H1 (cell line): ENCODE results near the gene NAGA. TPM values are rescaled to one million over a fixed set of nuclear protein-coding genes. Genes with fewer than 3 reads are reported as not detected.
A peak's percentile ranks its signal among the peaks of the same experiment; 100 is the strongest.

Experiments
- CTCF ChIA-PET: fragments of 300-600 bp; sonication (Branson Sonifier 250); formaldehyde crosslinking; loops from one replicate; lab custom pipeline; 2021; ENCODE audit not compliant: partially characterized antibody; lab: Charles Lee
- POLR2A ChIA-PET: fragments of 300-600 bp; sonication (Branson Sonifier 250); formaldehyde crosslinking; loops from one replicate; lab custom pipeline; 2021; ENCODE audit warnings: inconsistent platforms; ENCODE audit not compliant: partially characterized antibody; lab: Charles Lee
- DNase-seq, 2 experiments: peaks; one replicate each; pipeline versions ENCODE4 v3.0.0 to v3.0.0-alpha.2; 2010 to 2022; ENCODE audit warnings: low spot score in 2 of 2, low read depth in 1 of 2, mixed read lengths in 1 of 2
- FAIRE-seq: peaks from 2 replicates; lab custom pipeline; 2011; peaks lifted over from hg19 to GRCh38; lab: Jason Lieb, UNC
- H2AFZ ChIP-seq: 2 replicates; pipeline ENCODE4 v1.8.1; 2012; ENCODE audit warnings: low read length, inconsistent platforms
- H2AK5ac ChIP-seq: 2 replicates; pipeline ENCODE4 v1.6.1; 2013; ENCODE audit warnings: low read depth, low read length
- H2BK120ac ChIP-seq: replicated peaks from 2 replicates; pipeline ENCODE3; 2013; ENCODE audit warnings: low read depth, low read length, inconsistent platforms
- H2BK12ac ChIP-seq: 2 replicates; pipeline ENCODE4 v1.6.1; 2013; ENCODE audit warnings: low read depth, low read length
- H2BK15ac ChIP-seq: 2 replicates; pipeline ENCODE4 v1.6.1; 2013; ENCODE audit warnings: low read length
- H2BK20ac ChIP-seq: 2 replicates; pipeline ENCODE4 v1.6.1; 2013; ENCODE audit warnings: low read length
- H2BK5ac ChIP-seq: 2 replicates; pipeline ENCODE4 v1.6.1; 2013; ENCODE audit warnings: low read depth, low read length
- H3K14ac ChIP-seq: 2 replicates; pipeline ENCODE4 v1.6.1; 2013; ENCODE audit warnings: inconsistent platforms; ENCODE audit not compliant: insufficient read length
- H3K18ac ChIP-seq: 2 replicates; pipeline ENCODE4 v1.6.1; 2013; ENCODE audit warnings: low read length; ENCODE audit errors: extremely low read depth
- H3K23ac ChIP-seq: 2 replicates; pipeline ENCODE4 v1.6.1; 2013; ENCODE audit warnings: inconsistent platforms; ENCODE audit not compliant: insufficient read length
- H3K23me2 ChIP-seq: 2 replicates; pipeline ENCODE4 v1.6.1; 2013; ENCODE audit warnings: low read depth, low read length
- H3K27ac ChIP-seq: 2 replicates; pipeline ENCODE4 v1.6.1; 2011; ENCODE audit warnings: low read depth, low read length, inconsistent platforms
- H3K27me3 ChIP-seq, 4 experiments: replicated peaks in 1 of 4; 1 replicate in 1 of 4; 2 replicates in 3 of 4; pipeline versions ENCODE4 v1.6.1 to v1.8.1; 2011 to 2013; ENCODE audit warnings: low read length in 3 of 4, mild to moderate bottlenecking in 3 of 4, inconsistent platforms in 2 of 4, mixed read lengths in 2 of 4, moderate library complexity in 1 of 4; ENCODE audit not compliant: control insufficient read depth in 3 of 4, insufficient read depth in 3 of 4; ENCODE audit errors: extremely low read depth in 1 of 4
- H3K36me3 ChIP-seq, 4 experiments: 2 replicates each; pipeline versions ENCODE4 v1.6.1 to v1.8.1; 2011 to 2013; ENCODE audit warnings: mild to moderate bottlenecking in 4 of 4, low read length in 3 of 4, moderate library complexity in 2 of 4, control low read depth in 1 of 4, inconsistent platforms in 1 of 4; ENCODE audit not compliant: insufficient read depth in 4 of 4, control insufficient read depth in 2 of 4
- H3K4ac ChIP-seq: replicated peaks from 2 replicates; pipeline ENCODE3; 2013; ENCODE audit warnings: low read length, low read depth, mixed read lengths, inconsistent platforms; ENCODE audit not compliant: insufficient read length
- H3K4me1 ChIP-seq, 4 experiments: replicated peaks in 1 of 4; 1 replicate in 1 of 4; 2 replicates in 3 of 4; pipeline versions ENCODE4 v1.6.1 to v1.8.1; 2011 to 2013; ENCODE audit warnings: low read length in 3 of 4, inconsistent platforms in 2 of 4, mixed read lengths in 1 of 4; ENCODE audit not compliant: insufficient read depth in 4 of 4, control insufficient read depth in 3 of 4
- H3K4me2 ChIP-seq, 2 experiments: 2 replicates each; pipeline versions ENCODE4 v1.6.1 to v1.8.1; 2011 to 2013; ENCODE audit warnings: low read depth in 2 of 2, low read length in 2 of 2, control low read depth in 1 of 2, inconsistent platforms in 1 of 2, mild to moderate bottlenecking in 1 of 2; ENCODE audit not compliant: insufficient read depth in 1 of 2
- H3K4me3 ChIP-seq, 4 experiments: fragments of 200-600, 300-600 bp in 1 of 4; sonication (generic), shearing (Covaris generic), sonication (Bioruptor Twin) in 1 of 4; 2 replicates each; pipeline versions ENCODE4 v1.5.1 to v1.8.1; 2011 to 2016; ENCODE audit warnings: low read length in 4 of 4, low read depth in 3 of 4, control low read depth in 2 of 4, inconsistent platforms in 2 of 4, mild to moderate bottlenecking in 2 of 4, mixed read lengths in 1 of 4, moderate library complexity in 1 of 4; ENCODE audit not compliant: insufficient read depth in 2 of 4; ENCODE audit errors: extremely low read depth in 1 of 4
- H3K56ac ChIP-seq: replicated peaks from 2 replicates; pipeline ENCODE3; 2013; ENCODE audit warnings: low read depth, mild to moderate bottlenecking, mixed read lengths, low read length, inconsistent platforms; ENCODE audit not compliant: insufficient read length
- H3K79me1 ChIP-seq: 2 replicates; pipeline ENCODE4 v1.6.1; 2013; ENCODE audit warnings: low read depth, low read length, control low read depth
- H3K79me2 ChIP-seq, 2 experiments: 2 replicates each; pipeline versions ENCODE4 v1.6.1 to v1.8.1; 2012 to 2013; ENCODE audit warnings: low read length in 2 of 2, mild to moderate bottlenecking in 2 of 2, inconsistent platforms in 1 of 2; ENCODE audit not compliant: insufficient read depth in 2 of 2, control insufficient read depth in 1 of 2
- H3K9ac ChIP-seq, 4 experiments: replicated peaks in 1 of 4; 1 replicate in 1 of 4; 2 replicates in 3 of 4; pipeline versions ENCODE4 v1.6.1 to v1.8.1; 2011 to 2013; ENCODE audit warnings: low read depth in 3 of 4, low read length in 3 of 4, control low read depth in 2 of 4, mild to moderate bottlenecking in 2 of 4, moderate library complexity in 2 of 4, inconsistent platforms in 1 of 4; ENCODE audit errors: extremely low read depth in 1 of 4
- H3K9me3 ChIP-seq, 2 experiments: 2 replicates each; pipeline versions ENCODE4 v1.6.1 to v1.8.1; 2012 to 2013; ENCODE audit warnings: mild to moderate bottlenecking in 2 of 2, moderate library complexity in 2 of 2, control low read depth in 1 of 2, inconsistent platforms in 1 of 2, low read depth in 1 of 2, low read length in 1 of 2, mixed read lengths in 1 of 2; ENCODE audit not compliant: insufficient read depth in 2 of 2
- H4K20me1 ChIP-seq, 2 experiments: replicated peaks in 1 of 2; 2 replicates each; pipeline versions ENCODE3 to v1.8.1; 2011 to 2013; ENCODE audit warnings: inconsistent platforms in 2 of 2, low read length in 2 of 2, mild to moderate bottlenecking in 1 of 2; ENCODE audit not compliant: insufficient read depth in 2 of 2, control insufficient read depth in 1 of 2
- H4K5ac ChIP-seq: 2 replicates; pipeline ENCODE4 v1.6.1; 2013; ENCODE audit warnings: low read length, low read depth, mixed read lengths, inconsistent platforms; ENCODE audit not compliant: insufficient read length
- H4K8ac ChIP-seq: 2 replicates; pipeline ENCODE4 v1.8.0; 2013; ENCODE audit warnings: mild to moderate bottlenecking, moderate library complexity, low read length, inconsistent platforms; ENCODE audit not compliant: insufficient read depth; ENCODE audit errors: extremely low read depth
- H4K91ac ChIP-seq: replicated peaks from 2 replicates; pipeline ENCODE3; 2013; ENCODE audit warnings: low read length, mixed read lengths, inconsistent platforms; ENCODE audit not compliant: insufficient read length
- BRCA1 ChIP-seq: IDR thresholded peaks from 2 replicates; pipeline ENCODE4 v1.6.1; 2012; ENCODE audit warnings: low read depth, low read length, improper control_type of control experiment
- CTCF ChIP-seq, 3 experiments: IDR thresholded peaks; 1 replicate in 2 of 3; 2 replicates in 1 of 3; pipeline versions ENCODE4 v1.5.1 to v1.6.1; 2011; ENCODE audit warnings: low read length in 3 of 3, mild to moderate bottlenecking in 3 of 3, inconsistent platforms in 2 of 3, low read depth in 1 of 3, moderate library complexity in 1 of 3; ENCODE audit not compliant: insufficient read depth in 1 of 3; ENCODE audit errors: control extremely low read depth in 1 of 3
- EZH2 ChIP-seq: fragments of 200-600 bp; sonication (generic); IDR thresholded peaks from 2 replicates; pipeline ENCODE4 v1.7.1; 2012; ENCODE audit warnings: low read depth, mild to moderate bottlenecking, moderate library complexity, low read length, inconsistent platforms; ENCODE audit not compliant: severe bottlenecking
- GTF2F1 ChIP-seq: IDR thresholded peaks from 2 replicates; pipeline ENCODE4 v1.6.1; 2012; ENCODE audit warnings: low read depth, low read length, improper control_type of control experiment, borderline replicate concordance
- MAX ChIP-seq: IDR thresholded peaks from 2 replicates; pipeline ENCODE4 v1.6.1; 2012; ENCODE audit warnings: inconsistent platforms
- SIN3A ChIP-seq, 2 experiments: IDR thresholded peaks in 1 of 2; conservative IDR thresholded peaks in 1 of 2; 2 replicates each; pipeline ENCODE4 v1.6.1; 2011 to 2012; ENCODE audit warnings: low read length in 2 of 2, improper control_type of control experiment in 1 of 2, low read depth in 1 of 2, mild to moderate bottlenecking in 1 of 2
- TAF7 ChIP-seq: optimal IDR thresholded peaks from 2 replicates; pipeline ENCODE3; 2011; ENCODE audit warnings: low read depth, mild to moderate bottlenecking, inconsistent platforms, low read length, moderate library complexity, borderline replicate concordance
- WGBS, 2 experiments: shearing (Covaris generic) in 1 of 2; methylation state at CpG; one replicate each; pipeline versions ENCODE4 v1.1.6 to v1.1.7; 2013 to 2015; ENCODE audit warnings: low lambda C conversion rate in 2 of 2, mixed read lengths in 2 of 2, inconsistent platforms in 1 of 2, low coverage in 1 of 2, missing lambda C conversion rate in 1 of 2; ENCODE audit not compliant: insufficient replicate concordance in 2 of 2, insufficient coverage in 1 of 2, insufficient read length in 1 of 2; ENCODE audit errors: extremely low coverage in 1 of 2, missing lambda C conversion rate in 1 of 2; 5-methylcytosine and 5-hydroxymethylcytosine counted together
- polyA plus RNA-seq, 7 experiments: library from polyadenylated mRNA; depleted of rRNA in 3 of 7; stranded (reverse) in 5 of 7; unstranded in 2 of 7; fragments of >200 nt in 5 of 7; fragments of 200-250 nt in 2 of 7; gene quantifications; 1 replicate in 5 of 7; 2 replicates in 1 of 7; 4 replicates in 1 of 7; pipeline versions ENCODE4 v1.2.1 to v1.2.3, GENCODE V29; 2011 to 2013; ENCODE audit warnings: missing spikeins in 2 of 7, mixed read lengths in 2 of 7
- total RNA-seq: library from RNA; stranded (reverse); fragmentation: NEBNext Ultra II Directional; extraction: Animal tissue kit (Norgen Biotek cat#: 25700); gene quantifications from 2 replicates; pipeline ENCODE4 v1.2.1, GENCODE V29; 2021

NAGA gene
- total and polyA plus RNA-seq, 2 of the 8 experiments (the other 6 are each of a cell fraction or from before 2014, with no cell fraction given): 14.8 to 30.7 TPM

GRCh38 chr22:42074846-42075676, 4.4 kb upstream of the NAGA start:
- Histone ChIP-seq H3K14ac (no peak overlapping the region), H4K8ac (no peak overlapping the region), H3K4ac (no peak overlapping the region), H2BK5ac (no peak overlapping the region), H4K91ac (no peak overlapping the region), H3K9ac (no peak overlapping the region; a peak in 1 of 7 replicates), H3K27ac (no peak overlapping the region), H3K79me2 (peaks cover 0 to under 1% of the 10 kb centered on the region in 2 experiments; a peak in 1 of 4 replicates), H4K20me1 (no peaks in the 10 kb centered on the region), H2BK15ac (peak overlapping the region; percentile 2; the same call in 1 of the 2 replicates), H3K18ac (no peak overlapping the region), H2BK12ac (no peak overlapping the region), H3K4me2 (peak overlapping the region; percentile 41 to 73; a peak in 2 of 4 replicates), H3K4me1 (peaks cover 2 to 18% (median 12%) of the 10 kb centered on the region in 4 experiments), H3K23ac (no peak overlapping the region), H4K5ac (no peak overlapping the region), H3K27me3 (peaks cover 0 to 9% (median 4%) of the 10 kb centered on the region in 4 experiments; a peak in 2 of 7 replicates), H3K4me3 (peak overlapping the region in 3 of 4 experiments; percentile 45 to 60 (median 46); a peak in 6 of 8 replicates), H3K23me2 (peaks cover 5% of the 10 kb centered on the region), H3K36me3 (0 out of 8 replicates have a peak, but pooled peaks cover 0 to 3% (median under 1%) of the 10 kb centered on the region in 4 experiments), H2BK120ac (no peak overlapping the region), H2BK20ac (no peak overlapping the region), H2AK5ac (0 out of 2 replicates have a peak overlapping the region, but pooled peaks have one; percentile 7), H3K56ac (no peak overlapping the region), H3K9me3 (no peaks in the 10 kb centered on the region), H3K79me1 (no peaks in the 10 kb centered on the region), H2AFZ (no peak overlapping the region)
- WGBS, 2 experiments: 91% methylated on average over 9 of the region's 9 CpGs; no CpG with 5 or more reads in 1 of the 2 experiments
- DNase-seq (no peak), FAIRE-seq (no peak)
- CTCF ChIA-PET: interaction anchor here (0.6 to 2.2 kb wide), 11 partner anchors 16 to 275 kb away, joined by 3 to 11 read pairs (median 3); partner anchors contain the start of genes CCDC134, NDUFA6 and TNFRSF13C
- POLR2A ChIA-PET: interaction anchor here (1.0 to 8.9 kb wide), 5 partner anchors 9 to 28 kb away, joined by 3 to 94 read pairs (median 5); partner anchors contain the start of gene NDUFA6
- TF ChIP-seq CTCF (IDR thresholded peaks at IDR 0.05; ENCODE audit: control extremely low read depth in 1 of 3, insufficient read depth in 1 of 3, low read depth in 1 of 3, low read length in 3 of 3) (no peak), SIN3A (conservative IDR thresholded peaks at IDR 0.05 in 1 of 2, IDR thresholded peaks at IDR 0.05 in 1 of 2; ENCODE audit: low read depth in 1 of 2, low read length in 2 of 2) (no peak), EZH2 (no peak), GTF2F1 (no peak), BRCA1 (no peak), MAX (no peak), TAF7 (no peak)
